Gastroesophageal sphincter (tissue), 4 donors: ENCODE data around the gene COL6A2. TPM values are rescaled to one million over a fixed set of nuclear protein-coding genes. Genes with fewer than 3 reads are reported as not detected.
"Not testable (repeated sequence)": the region's sequence is repeated elsewhere in the genome, so short reads cannot be mapped to it uniquely, and the experiment has no call there.

ENCODE experiments used
- ATAC-seq: fragments of 150-250 bp; one replicate; pipeline ENCODE4 v1.9.1; 2016; ENCODE audit warnings: mild to moderate bottlenecking, moderate library complexity
- H3K27ac ChIP-seq, 4 donors: fragments of 200-600 bp; sonication (generic) in 3 of 4; 1 replicate in 3 of 4; 2 replicates in 1 of 4; pipeline ENCODE4 v1.5.1; 2016 to 2019
- H3K27me3 ChIP-seq: fragments of 200-600 bp; sonication (generic); one replicate; pipeline ENCODE4 v1.5.1; 2019
- H3K36me3 ChIP-seq, 2 donors: fragments of 200-600 bp; sonication (generic); one replicate each; pipeline ENCODE4 v1.5.1; 2019; ENCODE audit warnings: control low read depth in 1 of 2
- H3K4me1 ChIP-seq, 3 donors: fragments of 200-600 bp; sonication (generic); 1 replicate in 2 of 3; 2 replicates in 1 of 3; pipeline ENCODE4 v1.5.1; 2016 to 2019; ENCODE audit warnings: control low read depth in 2 of 3
- H3K4me3 ChIP-seq, 2 donors: fragments of 200-600 bp; sonication (generic); one replicate each; pipeline ENCODE4 v1.5.1; 2019; ENCODE audit warnings: mild to moderate bottlenecking in 1 of 2, moderate library complexity in 1 of 2
- H3K9me3 ChIP-seq, 3 donors: fragments of 200-600 bp; sonication (generic); one replicate each; pipeline ENCODE4 v1.5.1; 2017 to 2019; ENCODE audit warnings: control low read depth in 2 of 3
- CTCF ChIP-seq, 4 experiments: fragments of 200-600 bp in 2 of 4; fragments of 450-650 bp in 2 of 4; sonication (generic) in 1 of 4; IDR thresholded peaks; one replicate each; pipeline ENCODE4 v1.5.1; 2017 to 2019; ENCODE audit warnings: antibody characterized with exemption in 4 of 4, mild to moderate bottlenecking in 2 of 4, moderate library complexity in 2 of 4
- EP300 ChIP-seq: sonication (generic); formaldehyde crosslinking; IDR thresholded peaks from one replicate; pipeline ENCODE4 v1.6.1; 2017; ENCODE audit warnings: antibody characterized with exemption, mild to moderate bottlenecking
- POLR2A ChIP-seq, 2 donors: fragments of 450-650 bp; IDR thresholded peaks; one replicate each; pipeline ENCODE4 v1.6.1; 2017; ENCODE audit warnings: antibody characterized with exemption in 2 of 2, mild to moderate bottlenecking in 2 of 2, moderate library complexity in 1 of 2
- POLR2AphosphoS5 ChIP-seq: sonication (generic); formaldehyde crosslinking; IDR thresholded peaks from one replicate; pipeline ENCODE4 v1.6.1; 2017; ENCODE audit warnings: antibody characterized with exemption
- WGBS, 2 donors: methylation state at CpG; one replicate each; pipeline ENCODE4 v1.1.5; 2018; ENCODE audit warnings: low coverage in 1 of 2; 5-methylcytosine and 5-hydroxymethylcytosine counted together
- total RNA-seq, 4 donors: library from RNA; depleted of rRNA; stranded (reverse); fragments of >200 nt; gene quantifications; one replicate each; pipeline ENCODE4 v1.1.0, GENCODE V29; 2016

The COL6A2 gene
- total RNA-seq, 4 donors from 2014 or later = 720 to 1,286 (median 1,215) TPM

GRCh38 chr21:46171585-46171984, 73.7 kb downstream of the COL6A2 start:
- Histone ChIP-seq H3K27me3 (peaks cover 4% of the 10 kb centered on the region), H3K4me3 (no peak overlapping the region), H3K9me3 (peaks cover 0 to 21% (median 0%) of the 10 kb centered on the region in 3 donors), H3K27ac (no peak overlapping the region), H3K36me3 (no peaks in the 10 kb centered on the region), H3K4me1 (no peaks in the 10 kb centered on the region)
- peak; percentile 73 for ATAC-seq
- no peak for TF ChIP-seq POLR2A (IDR thresholded peaks at IDR 0.05)
- no peak for TF ChIP-seq EP300
- no peak for TF ChIP-seq CTCF (IDR thresholded peaks at IDR 0.05)
- TF ChIP-seq POLR2AphosphoS5 = no peak
- 27 to 49% methylated on average over 2 of the region's 2 CpGs for WGBS, 2 donors

GRCh38 chr21:46171996-46172862, 74.3 kb downstream of the COL6A2 start:
- 68 to 75% methylated on average over 3 to 20 of the region's 21 CpGs for WGBS, 2 donors
- peak; percentile 48 for ATAC-seq
- H3K36me3 ChIP-seq = no peaks in the 10 kb centered on the region
- H3K4me1 ChIP-seq = no peaks in the 10 kb centered on the region
- no peak overlapping the region for H3K4me3 ChIP-seq
- H3K27ac ChIP-seq = no peak overlapping the region
- no peak for TF ChIP-seq EP300
- no peak for TF ChIP-seq POLR2AphosphoS5
- TF ChIP-seq CTCF (IDR thresholded peaks at IDR 0.05) = no peak
- TF ChIP-seq POLR2A (IDR thresholded peaks at IDR 0.05) = no peak
- H3K9me3 ChIP-seq = peaks cover 0 to 26% (median 0%) of the 10 kb centered on the region in 3 donors
- H3K27me3 ChIP-seq = peaks cover 4% of the 10 kb centered on the region

- ATAC-seq = no peak
- peaks cover 0 to 26% (median 0%) of the 10 kb centered on the region in 3 donors for H3K9me3 ChIP-seq
- 80 to 89% methylated on average over 2 to 3 of the region's 6 CpGs for WGBS, 2 donors
- H3K36me3 ChIP-seq = no peaks in the 10 kb centered on the region
- TF ChIP-seq EP300 (no peak), POLR2AphosphoS5 (no peak), POLR2A (IDR thresholded peaks at IDR 0.05) (no peak), CTCF (IDR thresholded peaks at IDR 0.05) (no peak)
- no peaks in the 10 kb centered on the region for H3K4me1 ChIP-seq
- no peak overlapping the region for H3K4me3 ChIP-seq
- no peak overlapping the region for H3K27ac ChIP-seq
- H3K27me3 ChIP-seq = peaks cover 4% of the 10 kb centered on the region
Observed at GRCh38 chr21:46172863-46173528, 75.1 kb downstream of the COL6A2 start.

- no peak for ATAC-seq
- H3K36me3 ChIP-seq = no peaks in the 10 kb centered on the region
Observed at GRCh38 chr21:46173573-46173972, 75.7 kb downstream of the COL6A2 start.

GRCh38 chr21:46176443-46177129, 78.7 kb downstream of the COL6A2 start:
- H3K36me3 ChIP-seq, H3K27ac ChIP-seq, H3K27me3 ChIP-seq, H3K4me1 ChIP-seq, H3K4me3 ChIP-seq, ATAC-seq: not testable (repeated sequence)
- 96 to 97% methylated on average over 3 of the region's 3 CpGs for WGBS, 2 donors
- peaks cover 0 to 26% (median 0%) of the 10 kb centered on the region in 3 donors for H3K9me3 ChIP-seq

More at GRCh38 chr21:46173573-46173972, 75.7 kb downstream of the COL6A2 start:
- TF ChIP-seq CTCF (IDR thresholded peaks at IDR 0.05) (no peak), POLR2A (IDR thresholded peaks at IDR 0.05) (no peak), POLR2AphosphoS5 (no peak), EP300 (no peak)
- 83% methylated on average over 1 of the region's 1 CpG; no CpG with 5 or more reads in 1 of the 2 donors for WGBS, 2 donors
- Histone ChIP-seq H3K27ac (no peak overlapping the region), H3K9me3 (peaks cover 0 to 26% (median 0%) of the 10 kb centered on the region in 3 donors), H3K27me3 (peaks cover 4% of the 10 kb centered on the region), H3K4me1 (no peaks in the 10 kb centered on the region), H3K4me3 (no peak overlapping the region)
